Measurements from ENCODE around the gene RAC2.

DNA sequence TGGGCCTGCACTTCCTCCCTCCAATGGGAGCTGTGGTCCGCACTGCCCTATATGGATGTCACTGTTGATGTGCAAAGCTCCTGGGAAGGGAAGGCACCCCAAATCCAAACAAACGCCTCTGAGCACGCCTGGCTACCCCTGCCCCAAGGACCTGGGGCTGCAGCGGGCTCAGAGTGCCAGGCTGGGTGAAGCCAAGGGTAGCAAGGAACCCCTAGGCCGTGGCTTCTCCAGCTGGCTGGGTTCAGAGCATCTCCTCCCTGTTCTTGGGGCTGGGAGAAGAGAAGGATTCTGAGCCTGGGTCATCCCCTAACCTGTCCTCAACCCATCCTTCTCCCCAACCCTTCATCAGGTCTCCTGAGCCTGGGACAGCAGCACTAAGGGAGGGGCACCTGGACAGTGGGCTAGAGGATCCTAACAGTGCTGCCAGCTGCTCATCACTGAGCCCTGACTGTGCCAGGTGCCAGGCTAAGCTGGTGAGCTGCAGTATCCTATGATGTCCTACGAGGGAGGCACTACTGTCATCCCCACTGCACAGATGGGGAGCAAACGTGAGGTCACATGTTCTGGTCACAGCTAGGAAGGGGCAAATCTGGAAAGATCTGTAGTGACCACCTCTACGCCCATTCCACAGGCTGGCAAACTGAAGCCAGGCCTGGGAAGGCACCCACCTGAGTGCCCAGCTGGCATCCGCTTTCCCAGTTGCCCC, 34.8 kb downstream of the RAC2 start:
- TF ChIP-seq POLR2AphosphoS5 (IDR thresholded peaks at IDR 0.05; ENCODE audit: low read depth, low read length): no peak
- TF ChIP-seq POLR2A (IDR thresholded peaks at IDR 0.05; ENCODE audit: low read depth, low read length): no peak
- no peak for TF ChIP-seq TAF1 (IDR thresholded peaks at IDR 0.05; ENCODE audit: borderline replicate concordance, low read depth, low read length)
